Hematopoietic multipotent progenitor cell treated with erythropoietin and hydrocortisone succinate and interleukin-3 and kit ligand, for 15 days (in vitro differentiated cells): ENCODE data around the gene VPS9D1.

Experiments
- DNase-seq: peaks from one replicate; pipeline ENCODE4 v3.0.0-alpha.2; 2015; ENCODE audit warnings: low spot score

VPS9D1 gene

GRCh38 chr16:89732142-89732917, 11.6 kb upstream of the VPS9D1 start:
- DNase-seq = no peak

- no peak for DNase-seq
Observed at GRCh38 chr16:89730610-89731234, 10.0 kb upstream of the VPS9D1 start.

- no peak for DNase-seq
Observed at GRCh38 chr16:89729863-89730593, 9.3 kb upstream of the VPS9D1 start.

- DNase-seq = no peak
Observed at GRCh38 chr16:89729293-89729692, 8.6 kb upstream of the VPS9D1 start.

GRCh38 chr16:89727406-89728120, 6.9 kb upstream of the VPS9D1 start:
- DNase-seq = no peak

GRCh38 chr16:89723279-89724250, 2.9 kb upstream of the VPS9D1 start:
- DNase-seq = peak; percentile 23

GRCh38 chr16:89722392-89723278, 1.9 kb upstream of the VPS9D1 start:
- DNase-seq = peak; percentile 68

- DNase-seq = peak; percentile 10
Observed at GRCh38 chr16:89721546-89722391, 1.1 kb upstream of the VPS9D1 start.

GRCh38 chr16:89720551-89720812, 216 bp downstream of the VPS9D1 start:
- DNase-seq = no peak

GRCh38 chr16:89717688-89718505, 2.8 kb downstream of the VPS9D1 start:
- DNase-seq = peak; percentile 41

GRCh38 chr16:89716916-89717687, 3.6 kb downstream of the VPS9D1 start:
- DNase-seq = no peak

GRCh38 chr16:89716493-89716892, 4.2 kb downstream of the VPS9D1 start:
- DNase-seq = no peak

- no peak for DNase-seq
Observed at GRCh38 chr16:89712274-89712781, 8.4 kb downstream of the VPS9D1 start.

- peak; percentile 69 for DNase-seq
Observed at GRCh38 chr16:89711601-89712273, 9.0 kb downstream of the VPS9D1 start.

- no peak for DNase-seq
Observed at GRCh38 chr16:89710709-89711564, 9.8 kb downstream of the VPS9D1 start.
